Measurements from ENCODE around the gene G6PC3. TPM values are rescaled to one million over a fixed set of nuclear protein-coding genes. Genes with fewer than 3 reads are reported as not detected.

The G6PC3 gene
- total RNA-seq, 1 donor from 2014 or later = 16.6 TPM

GRCh38 chr17:44121997-44122815 lies 51.7 kb downstream of the G6PC3 start:
- Histone ChIP-seq H3K79me2 (ENCODE audit: low read depth) (peaks cover 42% of the 10 kb centered on the region), H3F3A (ENCODE audit: low read depth) (peaks cover 43% of the 10 kb centered on the region), H3K9me3 (ENCODE audit: low read depth) (no peaks in the 10 kb centered on the region), H3K27me3 (peaks cover 4% of the 10 kb centered on the region), H3K4me2 (peak overlapping the region; percentile 99), H4K20me1 (ENCODE audit: low read depth) (peaks cover 56% of the 10 kb centered on the region), H2AFZ (replicated peaks) (no peak overlapping the region), H3K4me3 (peak overlapping the region; percentile 98), H3K36me3 (no peaks in the 10 kb centered on the region), H3K27ac (no peak overlapping the region), H3K4me1 (peaks cover 40% of the 10 kb centered on the region), H3K9ac (peak overlapping the region; percentile 85)
- Mint-ChIP-seq H3K4me3 (peak overlapping the region; percentile 97), H3K4me1 (peaks cover 42% of the 10 kb centered on the region), H3K27me3 (ENCODE audit: insufficient read depth, low read depth) (peaks cover 4% of the 10 kb centered on the region), H3K27ac (no peak overlapping the region), H3K9me3 (no peaks in the 10 kb centered on the region), H3K36me3 (no peaks in the 10 kb centered on the region)
- TF ChIP-seq CTCF (IDR thresholded peaks at IDR 0.05) = no peak
- TF ChIP-seq EZH2phosphoT487 (IDR thresholded peaks at IDR 0.05) = no peak
- no peak for TF ChIP-seq EZH2 (IDR thresholded peaks at IDR 0.05)
- DNase-seq (ENCODE audit: low spot score) = peak; percentile 43

DNA sequence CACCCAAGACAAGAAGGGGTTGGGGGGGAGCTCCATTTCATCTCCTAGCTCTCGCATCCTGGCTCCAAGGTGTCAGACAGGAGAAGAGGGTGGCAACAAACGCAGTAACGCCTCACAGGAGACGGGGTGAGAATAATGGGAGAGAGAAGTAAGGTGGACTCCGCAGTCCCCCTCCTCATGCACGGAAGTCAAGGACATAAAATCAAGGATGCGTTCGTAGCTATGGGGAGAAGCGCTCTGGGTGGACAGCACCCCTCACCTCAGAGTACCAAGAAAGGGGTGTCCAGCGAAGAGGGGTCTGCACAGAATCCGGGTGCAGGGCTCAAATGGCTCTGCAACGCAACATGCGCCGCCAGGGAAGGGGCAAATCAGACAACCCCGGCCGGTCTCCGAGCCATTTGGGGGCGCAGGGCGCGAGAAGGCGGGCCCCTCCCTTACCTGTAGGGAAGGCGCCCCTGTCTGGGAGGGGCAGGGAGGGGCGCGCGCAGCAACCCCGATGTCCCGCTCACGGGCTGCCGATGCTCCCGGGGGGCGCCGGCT lies 52.4 kb downstream of the G6PC3 start:
- no peak for DNase-seq (ENCODE audit: low spot score)
- Histone ChIP-seq H3F3A (ENCODE audit: low read depth) (peaks cover 43% of the 10 kb centered on the region), H4K20me1 (ENCODE audit: low read depth) (peaks cover 51% of the 10 kb centered on the region), H3K9me3 (ENCODE audit: low read depth) (no peaks in the 10 kb centered on the region), H3K4me2 (peak overlapping the region; percentile 99), H3K4me1 (peaks cover 40% of the 10 kb centered on the region), H3K4me3 (peak overlapping the region; percentile 98), H3K27ac (no peak overlapping the region), H3K79me2 (ENCODE audit: low read depth) (peaks cover 36% of the 10 kb centered on the region), H3K36me3 (no peaks in the 10 kb centered on the region), H3K9ac (peak overlapping the region; percentile 85), H2AFZ (replicated peaks) (no peak overlapping the region), H3K27me3 (peaks cover 4% of the 10 kb centered on the region)
- Mint-ChIP-seq H3K36me3 (no peaks in the 10 kb centered on the region), H3K9me3 (no peaks in the 10 kb centered on the region), H3K4me1 (peaks cover 42% of the 10 kb centered on the region), H3K27ac (peak overlapping the region; percentile 57), H3K4me3 (peak overlapping the region; percentile 97), H3K27me3 (ENCODE audit: insufficient read depth, low read depth) (peaks cover 4% of the 10 kb centered on the region)
- TF ChIP-seq EZH2phosphoT487 (IDR thresholded peaks at IDR 0.05) = no peak

DNA sequence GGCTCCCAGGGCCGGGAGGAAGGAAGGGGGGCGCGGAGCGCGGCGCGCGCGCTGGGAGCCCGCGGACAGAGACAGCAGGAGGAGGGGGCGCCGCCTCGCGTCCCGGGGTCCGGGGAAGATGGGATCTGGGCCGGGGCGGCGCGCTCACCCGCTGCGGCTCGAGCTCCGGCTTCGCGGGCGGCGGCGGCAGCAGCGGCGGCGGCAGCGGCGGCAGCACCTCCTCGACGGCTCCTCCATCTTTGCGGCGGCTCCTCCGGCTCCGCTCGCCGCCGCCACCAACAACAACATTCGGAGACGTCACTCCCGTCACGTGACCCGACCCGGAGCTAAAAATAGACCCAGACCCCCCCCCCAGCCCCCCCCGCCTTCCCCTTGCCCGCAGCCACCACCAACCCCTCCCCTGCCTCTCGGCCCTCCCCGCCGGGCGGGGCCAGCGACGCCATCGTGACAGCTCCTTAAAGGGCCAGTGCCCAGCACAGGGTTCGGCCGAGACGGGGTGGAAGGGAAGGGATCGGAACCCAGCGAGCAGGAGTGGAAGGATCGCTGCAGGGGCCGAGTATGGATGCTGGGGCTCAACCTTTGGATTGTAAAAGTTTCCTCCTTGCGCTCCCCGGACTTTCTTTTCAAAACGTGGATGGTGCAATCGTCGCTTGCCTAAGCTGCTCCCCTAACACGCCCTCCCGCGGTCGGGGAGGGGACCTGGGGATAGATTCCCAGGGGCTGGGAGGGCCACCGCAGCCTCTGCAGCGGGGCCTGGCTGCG lies 53.0 kb downstream of the G6PC3 start, which contains the start of gene HDAC5:
Gene HDAC5, minus strand, starts transcription at position 286 of the 762 bp plus-strand sequence. CDS start 6,126 bp downstream, outside the sequence.
- DNase-seq (ENCODE audit: low spot score) = peak; percentile 97
- Histone ChIP-seq H3K4me3 (peak within 1 kb of the TSS; percentile 98), H3F3A (ENCODE audit: low read depth) (peaks cover 38% of the 10 kb centered on the region), H3K4me1 (peaks cover 36% of the 10 kb centered on the region), H3K9ac (peak within 1 kb of the TSS; percentile 85), H2AFZ (replicated peaks) (peak within 1 kb of the TSS; percentile 95), H4K20me1 (ENCODE audit: low read depth) (peaks cover 44% of the 10 kb centered on the region), H3K9me3 (ENCODE audit: low read depth) (no peaks in the 10 kb centered on the region), H3K4me2 (peak within 1 kb of the TSS; percentile 99), H3K79me2 (ENCODE audit: low read depth) (peaks cover 29% of the 10 kb centered on the region), H3K27me3 (peaks cover 4% of the 10 kb centered on the region), H3K27ac (no peak within 1 kb of the TSS), H3K36me3 (no peaks in the 10 kb centered on the region)
- TF ChIP-seq CTCF (IDR thresholded peaks at IDR 0.05) = peak; percentile 65
- no peak for TF ChIP-seq EZH2phosphoT487 (IDR thresholded peaks at IDR 0.05)
- no peak for TF ChIP-seq EZH2 (IDR thresholded peaks at IDR 0.05)
- Mint-ChIP-seq H3K9me3 (no peaks in the 10 kb centered on the region), H3K27me3 (ENCODE audit: insufficient read depth, low read depth) (peaks cover 4% of the 10 kb centered on the region), H3K4me3 (peak within 1 kb of the TSS; percentile 97), H3K27ac (peak within 1 kb of the TSS; percentile 93), H3K36me3 (no peaks in the 10 kb centered on the region), H3K4me1 (peaks cover 40% of the 10 kb centered on the region)

Data from neural progenitor cell (in vitro differentiated cells).